Vagina (tissue), 2 donors: Measurements from ENCODE around the gene KDM2A.

Experiments
- CTCF ChIP-seq, 3 experiments: fragments of 450-650 bp in 2 of 3; fragments of 200-600 bp in 1 of 3; sonication (generic) in 1 of 3; IDR thresholded peaks; one replicate each; pipeline ENCODE4 v1.5.1; 2017 to 2019; ENCODE audit warnings: antibody characterized with exemption in 3 of 3, mild to moderate bottlenecking in 2 of 3, moderate library complexity in 2 of 3
- POLR2A ChIP-seq, 2 donors: fragments of 450-650 bp; IDR thresholded peaks; one replicate each; pipeline ENCODE4 v1.6.1; 2017; ENCODE audit warnings: antibody characterized with exemption in 2 of 2, mild to moderate bottlenecking in 2 of 2, moderate library complexity in 2 of 2
- POLR2AphosphoS5 ChIP-seq, 2 donors: sonication (generic); formaldehyde crosslinking; IDR thresholded peaks; one replicate each; pipeline ENCODE4 v1.9.0; 2017; ENCODE audit warnings: antibody characterized with exemption in 2 of 2, mild to moderate bottlenecking in 2 of 2, low read depth in 1 of 2; ENCODE audit not compliant: insufficient read depth in 1 of 2

GRCh38 chr11:67256477-67257135 is 137.5 kb downstream of the KDM2A start:
- TF ChIP-seq CTCF (IDR thresholded peaks at IDR 0.05) (no peak), POLR2A (IDR thresholded peaks at IDR 0.05) (no peak), POLR2AphosphoS5 (IDR thresholded peaks at IDR 0.05; ENCODE audit: insufficient read depth in 1 of 2, low read depth in 1 of 2) (no peak)
